Measurements from ENCODE around the gene ZCCHC2. TPM values are rescaled to one million over a fixed set of nuclear protein-coding genes. Genes with fewer than 3 reads are reported as not detected.

The ZCCHC2 gene
- polyA plus RNA-seq, 4 donors = 5.1 to 17.6 (median 8.3) TPM

GRCh38 chr18:62537042-62537894 lies 14.4 kb downstream of the ZCCHC2 start:
- peaks cover 5 to 13% (median 10%) of the 10 kb centered on the region in 3 donors for H3K36me3 ChIP-seq (ENCODE audit: control insufficient read depth in 3 of 3, insufficient read depth in 2 of 3, low read depth in 1 of 3, low read length in 3 of 3)
- no peaks in the 10 kb centered on the region for H3K27me3 ChIP-seq (ENCODE audit: control insufficient read depth in 3 of 3, insufficient read depth in 3 of 3, low read length in 3 of 3)
- DNase-seq = no peak
- no peaks in the 10 kb centered on the region for H3K9me3 ChIP-seq (ENCODE audit: control insufficient read depth in 2 of 2, insufficient read depth in 1 of 2, low read depth in 1 of 2, low read length in 1 of 2)
- no peak for FAIRE-seq
- peaks cover 0 to 9% (median 7%) of the 10 kb centered on the region in 3 donors for H3K4me1 ChIP-seq (ENCODE audit: control insufficient read depth in 3 of 3, insufficient read depth in 2 of 3, low read depth in 1 of 3, low read length in 2 of 3)
- H3K27ac ChIP-seq (ENCODE audit: low read depth in 1 of 3, low read length in 2 of 3) = no peak overlapping the region
- WGBS, 3 donors = 95 to 96% (median 96%) methylated on average over 8 of the region's 8 CpGs
- H3K4me3 ChIP-seq (ENCODE audit: low read depth in 1 of 3, low read length in 3 of 3) = no peak overlapping the region

GRCh38 chr18:62537946-62538345 lies 15.1 kb downstream of the ZCCHC2 start:
- WGBS, 3 donors = 89 to 94% (median 92%) methylated on average over 4 of the region's 4 CpGs
- FAIRE-seq = no peak

GRCh38 chr18:62538881-62539280 lies 16.1 kb downstream of the ZCCHC2 start:
- no peak for FAIRE-seq
- no peak overlapping the region for H3K27ac ChIP-seq (ENCODE audit: low read depth in 1 of 3, low read length in 2 of 3)

More at GRCh38 chr18:62537946-62538345, 15.1 kb downstream of the ZCCHC2 start:
- Histone ChIP-seq H3K36me3 (ENCODE audit: control insufficient read depth in 3 of 3, insufficient read depth in 2 of 3, low read depth in 1 of 3, low read length in 3 of 3) (peaks cover 11 to 15% (median 13%) of the 10 kb centered on the region in 3 donors), H3K4me3 (ENCODE audit: low read depth in 1 of 3, low read length in 3 of 3) (no peak overlapping the region), H3K4me1 (ENCODE audit: control insufficient read depth in 3 of 3, insufficient read depth in 2 of 3, low read depth in 1 of 3, low read length in 2 of 3) (peaks cover 0 to 9% (median 7%) of the 10 kb centered on the region in 3 donors), H3K27ac (ENCODE audit: low read depth in 1 of 3, low read length in 2 of 3) (no peak overlapping the region), H3K9me3 (ENCODE audit: control insufficient read depth in 2 of 2, insufficient read depth in 1 of 2, low read depth in 1 of 2, low read length in 1 of 2) (no peaks in the 10 kb centered on the region), H3K27me3 (ENCODE audit: control insufficient read depth in 3 of 3, insufficient read depth in 3 of 3, low read length in 3 of 3) (no peaks in the 10 kb centered on the region)
- DNase-seq = no peak

GRCh38 chr18:62539284-62540165 lies 16.7 kb downstream of the ZCCHC2 start:
- Histone ChIP-seq H3K27ac (ENCODE audit: low read depth in 1 of 3, low read length in 2 of 3) (no peak overlapping the region), H3K4me3 (ENCODE audit: low read depth in 1 of 3, low read length in 3 of 3) (no peak overlapping the region), H3K36me3 (ENCODE audit: control insufficient read depth in 3 of 3, insufficient read depth in 2 of 3, low read depth in 1 of 3, low read length in 3 of 3) (peaks cover 14 to 23% (median 21%) of the 10 kb centered on the region in 3 donors), H3K27me3 (ENCODE audit: control insufficient read depth in 3 of 3, insufficient read depth in 3 of 3, low read length in 3 of 3) (no peaks in the 10 kb centered on the region), H3K4me1 (ENCODE audit: control insufficient read depth in 3 of 3, insufficient read depth in 2 of 3, low read depth in 1 of 3, low read length in 2 of 3) (peaks cover 0 to 3% (median 2%) of the 10 kb centered on the region in 3 donors), H3K9me3 (ENCODE audit: control insufficient read depth in 2 of 2, insufficient read depth in 1 of 2, low read depth in 1 of 2, low read length in 1 of 2) (no peaks in the 10 kb centered on the region)
- 92 to 97% (median 94%) methylated on average over 11 of the region's 11 CpGs for WGBS, 3 donors
- no peak for DNase-seq
- FAIRE-seq = no peak

More at GRCh38 chr18:62538881-62539280, 16.1 kb downstream of the ZCCHC2 start:
- Histone ChIP-seq H3K27me3 (ENCODE audit: control insufficient read depth in 3 of 3, insufficient read depth in 3 of 3, low read length in 3 of 3) (no peaks in the 10 kb centered on the region), H3K9me3 (ENCODE audit: control insufficient read depth in 2 of 2, insufficient read depth in 1 of 2, low read depth in 1 of 2, low read length in 1 of 2) (no peaks in the 10 kb centered on the region), H3K36me3 (ENCODE audit: control insufficient read depth in 3 of 3, insufficient read depth in 2 of 3, low read depth in 1 of 3, low read length in 3 of 3) (peaks cover 14 to 23% (median 21%) of the 10 kb centered on the region in 3 donors), H3K4me3 (ENCODE audit: low read depth in 1 of 3, low read length in 3 of 3) (no peak overlapping the region), H3K4me1 (ENCODE audit: control insufficient read depth in 3 of 3, insufficient read depth in 2 of 3, low read depth in 1 of 3, low read length in 2 of 3) (peaks cover 0 to 9% (median 7%) of the 10 kb centered on the region in 3 donors)
- WGBS, 3 donors = 37 to 72% (median 47%) methylated on average over 3 of the region's 3 CpGs
- DNase-seq = no peak

- 93 to 96% (median 94%) methylated on average over 7 of the region's 7 CpGs for WGBS, 3 donors
- H3K4me1 ChIP-seq (ENCODE audit: control insufficient read depth in 3 of 3, insufficient read depth in 2 of 3, low read depth in 1 of 3, low read length in 2 of 3) = no peaks in the 10 kb centered on the region
- no peaks in the 10 kb centered on the region for H3K27me3 ChIP-seq (ENCODE audit: control insufficient read depth in 3 of 3, insufficient read depth in 3 of 3, low read length in 3 of 3)
- peaks cover 14 to 30% (median 27%) of the 10 kb centered on the region in 3 donors for H3K36me3 ChIP-seq (ENCODE audit: control insufficient read depth in 3 of 3, insufficient read depth in 2 of 3, low read depth in 1 of 3, low read length in 3 of 3)
- DNase-seq (no peak), FAIRE-seq (no peak)
- H3K27ac ChIP-seq (ENCODE audit: low read depth in 1 of 3, low read length in 2 of 3) = no peak overlapping the region
- H3K9me3 ChIP-seq (ENCODE audit: control insufficient read depth in 2 of 2, insufficient read depth in 1 of 2, low read depth in 1 of 2, low read length in 1 of 2) = no peaks in the 10 kb centered on the region
- H3K4me3 ChIP-seq (ENCODE audit: low read depth in 1 of 3, low read length in 3 of 3) = no peak overlapping the region
Measured at GRCh38 chr18:62543021-62543420, 20.2 kb downstream of the ZCCHC2 start.

GRCh38 chr18:62545098-62545497 lies 22.3 kb downstream of the ZCCHC2 start:
- Histone ChIP-seq H3K4me3 (ENCODE audit: low read depth in 1 of 3, low read length in 3 of 3) (no peak overlapping the region), H3K4me1 (ENCODE audit: control insufficient read depth in 3 of 3, insufficient read depth in 2 of 3, low read depth in 1 of 3, low read length in 2 of 3) (no peaks in the 10 kb centered on the region), H3K27ac (ENCODE audit: low read depth in 1 of 3, low read length in 2 of 3) (no peak overlapping the region), H3K27me3 (ENCODE audit: control insufficient read depth in 3 of 3, insufficient read depth in 3 of 3, low read length in 3 of 3) (no peaks in the 10 kb centered on the region), H3K9me3 (ENCODE audit: control insufficient read depth in 2 of 2, insufficient read depth in 1 of 2, low read depth in 1 of 2, low read length in 1 of 2) (no peaks in the 10 kb centered on the region), H3K36me3 (ENCODE audit: control insufficient read depth in 3 of 3, insufficient read depth in 2 of 3, low read depth in 1 of 3, low read length in 3 of 3) (peaks cover 14 to 33% (median 24%) of the 10 kb centered on the region in 3 donors)
- FAIRE-seq = no peak
- DNase-seq = no peak
- 81 to 98% (median 95%) methylated on average over 4 of the region's 4 CpGs for WGBS, 3 donors

GRCh38 chr18:62549755-62550154 lies 26.9 kb downstream of the ZCCHC2 start:
- WGBS, 3 donors = 77 to 87% (median 84%) methylated on average over 5 of the region's 5 CpGs
- no peaks in the 10 kb centered on the region for H3K4me1 ChIP-seq (ENCODE audit: control insufficient read depth in 3 of 3, insufficient read depth in 2 of 3, low read depth in 1 of 3, low read length in 2 of 3)
- no peak overlapping the region for H3K27ac ChIP-seq (ENCODE audit: low read depth in 1 of 3, low read length in 2 of 3)
- FAIRE-seq = no peak
- no peaks in the 10 kb centered on the region for H3K9me3 ChIP-seq (ENCODE audit: control insufficient read depth in 2 of 2, insufficient read depth in 1 of 2, low read depth in 1 of 2, low read length in 1 of 2)
- DNase-seq = no peak
- H3K27me3 ChIP-seq (ENCODE audit: control insufficient read depth in 3 of 3, insufficient read depth in 3 of 3, low read length in 3 of 3) = no peaks in the 10 kb centered on the region
- H3K4me3 ChIP-seq (ENCODE audit: low read depth in 1 of 3, low read length in 3 of 3) = no peak overlapping the region
- peaks cover 4 to 40% (median 15%) of the 10 kb centered on the region in 3 donors for H3K36me3 ChIP-seq (ENCODE audit: control insufficient read depth in 3 of 3, insufficient read depth in 2 of 3, low read depth in 1 of 3, low read length in 3 of 3)

GRCh38 chr18:62550746-62551145 lies 27.9 kb downstream of the ZCCHC2 start:
- H3K27me3 ChIP-seq (ENCODE audit: control insufficient read depth in 3 of 3, insufficient read depth in 3 of 3, low read length in 3 of 3) = no peaks in the 10 kb centered on the region
- 78 to 83% (median 82%) methylated on average over 9 of the region's 9 CpGs for WGBS, 3 donors
- H3K4me3 ChIP-seq (ENCODE audit: low read depth in 1 of 3, low read length in 3 of 3) = no peak overlapping the region
- no peak overlapping the region for H3K27ac ChIP-seq (ENCODE audit: low read depth in 1 of 3, low read length in 2 of 3)
- DNase-seq (no peak), FAIRE-seq (no peak)
- no peaks in the 10 kb centered on the region for H3K4me1 ChIP-seq (ENCODE audit: control insufficient read depth in 3 of 3, insufficient read depth in 2 of 3, low read depth in 1 of 3, low read length in 2 of 3)
- peaks cover 4 to 41% (median 11%) of the 10 kb centered on the region in 3 donors for H3K36me3 ChIP-seq (ENCODE audit: control insufficient read depth in 3 of 3, insufficient read depth in 2 of 3, low read depth in 1 of 3, low read length in 3 of 3)
- H3K9me3 ChIP-seq (ENCODE audit: control insufficient read depth in 2 of 2, insufficient read depth in 1 of 2, low read depth in 1 of 2, low read length in 1 of 2) = no peaks in the 10 kb centered on the region
